DOHH2 (cell line): ENCODE data around the gene ZNF184.

ENCODE experiments used
- CTCF ChIP-seq: fragments of 200-600 bp; sonication (generic); IDR thresholded peaks from one replicate; pipeline ENCODE4 v1.5.1; 2014; ENCODE audit warnings: antibody characterized with exemption, mild to moderate bottlenecking, low read depth, low read length; ENCODE audit not compliant: poor library complexity, severe bottlenecking
- EZH2phosphoT487 ChIP-seq: fragments of 200-600 bp; sonication (generic); IDR thresholded peaks from 2 replicates; pipeline ENCODE4 v1.6.1; 2017; ENCODE audit warnings: borderline replicate concordance, mild to moderate bottlenecking, antibody characterized with exemption, low read length, moderate library complexity, mixed read lengths

DNA sequence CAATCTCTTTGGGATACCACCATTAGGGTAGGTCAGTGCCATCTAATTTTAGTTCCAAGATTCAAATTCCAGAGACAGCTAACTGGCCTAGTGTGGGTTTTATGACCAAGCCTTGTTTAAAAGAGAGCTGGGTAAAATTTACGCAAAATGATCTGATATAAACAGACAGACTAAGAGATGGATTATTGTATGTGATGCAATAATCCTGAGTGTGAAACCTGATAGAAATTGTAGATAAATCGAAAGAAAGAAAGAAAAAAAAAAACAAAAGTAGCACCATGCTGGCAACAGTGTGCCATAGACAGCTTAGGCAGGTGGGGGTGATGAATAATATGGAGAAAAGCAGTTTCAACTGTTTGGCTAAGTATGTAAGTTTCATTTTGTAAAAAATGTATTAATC lies 2.9 kb downstream of the ZNF184 start:
- TF ChIP-seq CTCF (no peak), EZH2phosphoT487 (no peak)
